Caco-2 (cell line): ENCODE results near the gene PCBP3. TPM values are rescaled to one million over a fixed set of nuclear protein-coding genes. Genes with fewer than 3 reads are reported as not detected.

Experiments
- BruUV-seq: library from RNA; stranded (reverse); fragments of 400-500 nt; replicated peaks from 2 replicates; lab custom pipeline; 2021; lab: Mats Ljungman, UMichigan
- CTCF ChIA-PET: fragments of 300-600 bp; sonication (Branson Sonifier 250); formaldehyde crosslinking; loops from one replicate; lab custom pipeline; 2022; ENCODE audit warnings: antibody characterized with exemption; lab: Charles Lee
- POLR2A ChIA-PET: fragments of 300-600 bp; sonication (Branson Sonifier 250); formaldehyde crosslinking; loops from one replicate; lab custom pipeline; 2022; ENCODE audit warnings: antibody characterized with exemption; lab: Charles Lee
- DNase-seq, 2 experiments: peaks; one replicate each; pipeline versions ENCODE4 v3.0.0 to v3.0.0-alpha.2; 2020 to 2022
- H3K27me3 ChIP-seq: replicated peaks from 2 replicates; pipeline ENCODE4 v1.6.0; 2011; ENCODE audit warnings: low read length; ENCODE audit not compliant: control insufficient read depth, insufficient read depth
- H3K36me3 ChIP-seq: 2 replicates; pipeline ENCODE4 v1.5.1; 2011; ENCODE audit warnings: low read length; ENCODE audit not compliant: control insufficient read depth, insufficient read depth
- H3K4me1 ChIP-seq: fragments of 250-450 bp; sonication (Bioruptor Pico); 2 replicates; pipeline ENCODE4 v1.5.1; 2020; ENCODE audit warnings: mild to moderate bottlenecking
- H3K4me3 ChIP-seq: 2 replicates; pipeline ENCODE4 v1.5.1; 2011; ENCODE audit warnings: low read depth, mild to moderate bottlenecking, control low read depth, low read length
- H3K9me3 ChIP-seq: fragments of 250-450 bp; sonication (Bioruptor Pico); 2 replicates; pipeline ENCODE4 v1.5.1; 2020; ENCODE audit warnings: mild to moderate bottlenecking, moderate library complexity
- H3K27ac Mint-ChIP-seq: one replicate; pipeline ENCODE4 v1.8.0; 2022; ENCODE audit warnings: mixed read lengths; ENCODE audit not compliant: unreplicated experiment
- H3K27me3 Mint-ChIP-seq: one replicate; pipeline ENCODE4 v1.8.0; 2022; ENCODE audit warnings: mixed read lengths; ENCODE audit not compliant: insufficient read depth, unreplicated experiment
- H3K36me3 Mint-ChIP-seq: one replicate; pipeline ENCODE4 v1.8.0; 2022; ENCODE audit warnings: mild to moderate bottlenecking, mixed read lengths; ENCODE audit not compliant: insufficient read depth, unreplicated experiment
- H3K4me1 Mint-ChIP-seq: one replicate; pipeline ENCODE4 v1.8.0; 2022; ENCODE audit warnings: low read depth, mixed read lengths; ENCODE audit not compliant: unreplicated experiment
- H3K4me3 Mint-ChIP-seq: one replicate; pipeline ENCODE4 v1.8.0; 2022; ENCODE audit warnings: mild to moderate bottlenecking, moderate library complexity, mixed read lengths; ENCODE audit not compliant: unreplicated experiment
- H3K9me3 Mint-ChIP-seq: one replicate; pipeline ENCODE4 v1.8.0; 2022; ENCODE audit warnings: mixed read lengths; ENCODE audit not compliant: unreplicated experiment
- CTCF ChIP-seq, 2 experiments: fragments of 200-600 bp in 1 of 2; IDR thresholded peaks; 1 replicate in 1 of 2; 2 replicates in 1 of 2; pipeline versions ENCODE4 v1.5.1 to v1.8.0; 2011 to 2022; ENCODE audit warnings: antibody characterized with exemption in 1 of 2, control low read depth in 1 of 2, inconsistent platforms in 1 of 2, low read depth in 1 of 2, low read length in 1 of 2, mild to moderate bottlenecking in 1 of 2, moderate library complexity in 1 of 2; ENCODE audit not compliant: insufficient read depth in 1 of 2, severe bottlenecking in 1 of 2, unreplicated experiment in 1 of 2
- intact Hi-C: fragments of 100-400 bp; cut with micrococcal nuclease; formaldehyde crosslinking; loops from one replicate; pipeline ENCODE4 v1.10.0; 2022; ENCODE audit not compliant: unreplicated experiment
- total RNA-seq: library from RNA; stranded (reverse); gene quantifications from 2 replicates; pipeline ENCODE4 v1.2.3, GENCODE V29; 2022

PCBP3 gene
- total RNA-seq, 1 experiment from 2014 or later: 0.75 TPM

GRCh38 chr21:45772180-45772579, 128.7 kb downstream of the PCBP3 start:
- H3K4me1 ChIP-seq: no peaks in the 10 kb centered on the region
- Mint-ChIP-seq H3K27ac (no peak overlapping the region), H3K9me3 (peaks cover 33% of the 10 kb centered on the region), H3K4me1 (no peaks in the 10 kb centered on the region), H3K36me3 (no peaks in the 10 kb centered on the region), H3K27me3 (peaks cover 13% of the 10 kb centered on the region), H3K4me3 (no peak overlapping the region)
- no peak overlapping the region for H3K4me3 ChIP-seq
- no peaks in the 10 kb centered on the region for H3K27me3 ChIP-seq
- ChIA-PET CTCF (no interaction called here), POLR2A (no interaction called here)
- intact Hi-C loops: no loop called here
- no peak for TF ChIP-seq CTCF (IDR thresholded peaks at IDR 0.05; ENCODE audit: insufficient read depth in 1 of 2, low read depth in 1 of 2, low read length in 1 of 2, severe bottlenecking in 1 of 2, unreplicated experiment in 1 of 2)
- peaks cover 6% of the 10 kb centered on the region for H3K9me3 ChIP-seq
- no peak for DNase-seq
- BruUV-seq: no TSS peak
- H3K36me3 ChIP-seq: no peaks in the 10 kb centered on the region

GRCh38 chr21:45774291-45774690, 130.8 kb downstream of the PCBP3 start:
- Mint-ChIP-seq H3K27ac (no peak overlapping the region), H3K36me3 (no peaks in the 10 kb centered on the region), H3K4me1 (no peaks in the 10 kb centered on the region), H3K4me3 (no peak overlapping the region), H3K27me3 (peaks cover 11% of the 10 kb centered on the region), H3K9me3 (peaks cover 45% of the 10 kb centered on the region)
- no peak for DNase-seq
- Histone ChIP-seq H3K9me3 (peaks cover 10% of the 10 kb centered on the region), H3K4me3 (no peak overlapping the region), H3K4me1 (no peaks in the 10 kb centered on the region), H3K27me3 (no peaks in the 10 kb centered on the region), H3K36me3 (no peaks in the 10 kb centered on the region)
- ChIA-PET POLR2A (no interaction called here), CTCF (no interaction called here)
- TF ChIP-seq CTCF (IDR thresholded peaks at IDR 0.05; ENCODE audit: insufficient read depth in 1 of 2, low read depth in 1 of 2, low read length in 1 of 2, severe bottlenecking in 1 of 2, unreplicated experiment in 1 of 2): no peak
- intact Hi-C loops: no loop called here
- BruUV-seq: no TSS peak

- BruUV-seq: no TSS peak
- CTCF ChIA-PET: no interaction called here
Measured at GRCh38 chr21:45776971-45777370, 133.4 kb downstream of the PCBP3 start.

More at GRCh38 chr21:45776971-45777370, 133.4 kb downstream of the PCBP3 start:
- intact Hi-C loops: no loop called here
- H3K9me3 ChIP-seq: peaks cover 10% of the 10 kb centered on the region
- no peak overlapping the region for H3K27ac Mint-ChIP-seq
- no peak overlapping the region for H3K4me3 Mint-ChIP-seq
- no peaks in the 10 kb centered on the region for H3K27me3 ChIP-seq
- POLR2A ChIA-PET: no interaction called here
- no peaks in the 10 kb centered on the region for H3K36me3 ChIP-seq
- no peak overlapping the region for H3K4me3 ChIP-seq
- no peak for DNase-seq
- H3K4me1 ChIP-seq: no peaks in the 10 kb centered on the region
- H3K4me1 Mint-ChIP-seq: no peaks in the 10 kb centered on the region
- peaks cover 42% of the 10 kb centered on the region for H3K9me3 Mint-ChIP-seq
- H3K27me3 Mint-ChIP-seq: peaks cover 19% of the 10 kb centered on the region
- no peak for TF ChIP-seq CTCF (IDR thresholded peaks at IDR 0.05; ENCODE audit: insufficient read depth in 1 of 2, low read depth in 1 of 2, low read length in 1 of 2, severe bottlenecking in 1 of 2, unreplicated experiment in 1 of 2)
- no peaks in the 10 kb centered on the region for H3K36me3 Mint-ChIP-seq
